Right cardiac atrium (tissue), 5 donors: Measurements from ENCODE around the gene PES1. TPM values are rescaled to one million over a fixed set of nuclear protein-coding genes. Genes with fewer than 3 reads are reported as not detected.
"Not testable (repeated sequence)": the region's sequence is repeated elsewhere in the genome, so short reads cannot be mapped to it uniquely, and the experiment has no call there.

Experiments used
- ATAC-seq, 2 donors: fragments of 200-7000 bp; cut with Tn5 transposase; one replicate each; pipeline versions ENCODE4 v1.8.0 to v1.9.1; 2020; ENCODE audit warnings: moderate library complexity in 2 of 2, mild to moderate bottlenecking in 1 of 2
- DNase-seq, 3 donors: peaks; one replicate each; pipeline ENCODE4 v3.0.0-alpha.2; 2020
- H3K27ac ChIP-seq: one replicate; pipeline ENCODE4 v1.5.1; 2013; ENCODE audit warnings: mild to moderate bottlenecking, low read length, control low read depth, moderate library complexity
- H3K27me3 ChIP-seq: one replicate; pipeline ENCODE4 v1.6.1; 2013; ENCODE audit not compliant: control insufficient read depth, insufficient read depth
- H3K4me1 ChIP-seq: one replicate; pipeline ENCODE4 v1.6.1; 2013; ENCODE audit warnings: low read length; ENCODE audit not compliant: control insufficient read depth, insufficient read depth
- H3K4me3 ChIP-seq: one replicate; pipeline ENCODE4 v1.5.1; 2013; ENCODE audit warnings: low read length, control low read depth
- H3K9me3 ChIP-seq: one replicate; pipeline ENCODE4 v1.6.1; 2013; ENCODE audit warnings: low read length; ENCODE audit not compliant: control insufficient read depth
- WGBS: extraction: QIAGEN DNeasy Blood & Tissue Kit; methylation state at CpG from one replicate; pipeline ENCODE4 v1.1.7; 2013; 5-methylcytosine and 5-hydroxymethylcytosine counted together
- intact Hi-C, 4 donors: fragments of 100-400 bp; cut with DNase I; formaldehyde crosslinking; loops; one replicate each; pipeline versions ENCODE4 v1.11.0 to v1.14.0; 2022 to 2023
- polyA plus RNA-seq: library from polyadenylated mRNA; stranded (reverse); fragments of 200-250 nt; gene quantifications from one replicate; pipeline ENCODE4 v1.2.3, GENCODE V29; 2013
- total RNA-seq, 4 donors: library from RNA; stranded (reverse); fragmentation: NEBNext Ultra II Directional; extraction: Animal tissue kit (Norgen Biotek cat#: 25700); gene quantifications; one replicate each; pipeline ENCODE4 v1.2.1, GENCODE V29; 2021
- donor health status: healthy with polysubstance abuse.
- donor health status: DM: no; HTN: yes; CAD: no.
- donor health status: DM: no; HTN: no; CAD: no.
- donor health status: DM: no; HTN: yes; CAD: no; lungs with severe emphysema.
- donor health status: DM: yes; HTN: yes; CAD: no.

Gene PES1
- total and polyA plus RNA-seq, 5 donors: 20.1 to 31.9 (median 23.7) TPM

- 93% methylated on average over 3 of the region's 3 CpGs for WGBS
- H3K27me3 ChIP-seq, ATAC-seq, H3K27ac ChIP-seq, H3K4me1 ChIP-seq, H3K4me3 ChIP-seq, intact Hi-C loops, DNase-seq, H3K9me3 ChIP-seq: not testable (repeated sequence)
Observed at GRCh38 chr22:30551813-30552212, 39.9 kb downstream of the PES1 start.

DNA sequence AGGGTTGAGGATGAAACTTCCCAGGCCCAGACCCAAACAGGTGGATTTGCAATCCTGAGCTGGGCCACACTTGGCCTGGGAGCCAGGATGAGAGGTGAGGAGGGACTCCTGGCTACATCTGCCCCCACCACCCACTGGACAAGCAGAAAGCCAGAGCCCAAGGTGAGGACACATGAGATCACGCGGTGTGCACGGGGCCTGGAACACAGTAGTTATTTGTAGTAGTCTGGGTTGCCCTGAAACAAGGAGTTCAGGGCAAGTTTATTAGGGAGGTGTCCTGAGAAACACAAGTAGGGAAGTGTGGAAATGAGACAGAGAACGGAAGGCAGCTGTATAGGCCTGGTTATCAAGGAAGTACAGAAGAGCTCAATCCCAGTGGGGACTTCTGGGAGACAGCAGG is 44.5 kb downstream of the PES1 start:
- Histone ChIP-seq H3K4me3 (no peak overlapping the region), H3K27ac (no peak overlapping the region), H3K27me3 (no peaks in the 10 kb centered on the region), H3K9me3 (no peaks in the 10 kb centered on the region), H3K4me1 (no peaks in the 10 kb centered on the region)
- no peak for ATAC-seq
- intact Hi-C loops: no loop called here
- WGBS: 71% methylated on average over 4 of the region's 4 CpGs
- no peak for DNase-seq

- Histone ChIP-seq H3K9me3 (no peaks in the 10 kb centered on the region), H3K27ac (no peak within 1 kb of the TSS), H3K4me1 (no peaks in the 10 kb centered on the region), H3K27me3 (no peaks in the 10 kb centered on the region), H3K4me3 (no peak within 1 kb of the TSS)
- 80% methylated on average over 7 of the region's 7 CpGs for WGBS
- ATAC-seq: no peak
- DNase-seq: no peak
- intact Hi-C loops: no loop called here
Observed at GRCh38 chr22:30546616-30547015, 45.1 kb downstream of the PES1 start, which contains the start of gene SEC14L6. Gene SEC14L6 (minus strand): TSS chr22:30546741. CDS start chr22:30546682, 59 bp downstream.

- Histone ChIP-seq H3K4me3 (no peak overlapping the region), H3K4me1 (no peaks in the 10 kb centered on the region), H3K27me3 (no peaks in the 10 kb centered on the region), H3K27ac (no peak overlapping the region), H3K9me3 (no peaks in the 10 kb centered on the region)
- 82% methylated on average over 12 of the region's 12 CpGs for WGBS
- intact Hi-C loops: no loop called here
- no peak for DNase-seq
- ATAC-seq: no peak
Observed at GRCh38 chr22:30542811-30543188, 48.9 kb downstream of the PES1 start.

DNA sequence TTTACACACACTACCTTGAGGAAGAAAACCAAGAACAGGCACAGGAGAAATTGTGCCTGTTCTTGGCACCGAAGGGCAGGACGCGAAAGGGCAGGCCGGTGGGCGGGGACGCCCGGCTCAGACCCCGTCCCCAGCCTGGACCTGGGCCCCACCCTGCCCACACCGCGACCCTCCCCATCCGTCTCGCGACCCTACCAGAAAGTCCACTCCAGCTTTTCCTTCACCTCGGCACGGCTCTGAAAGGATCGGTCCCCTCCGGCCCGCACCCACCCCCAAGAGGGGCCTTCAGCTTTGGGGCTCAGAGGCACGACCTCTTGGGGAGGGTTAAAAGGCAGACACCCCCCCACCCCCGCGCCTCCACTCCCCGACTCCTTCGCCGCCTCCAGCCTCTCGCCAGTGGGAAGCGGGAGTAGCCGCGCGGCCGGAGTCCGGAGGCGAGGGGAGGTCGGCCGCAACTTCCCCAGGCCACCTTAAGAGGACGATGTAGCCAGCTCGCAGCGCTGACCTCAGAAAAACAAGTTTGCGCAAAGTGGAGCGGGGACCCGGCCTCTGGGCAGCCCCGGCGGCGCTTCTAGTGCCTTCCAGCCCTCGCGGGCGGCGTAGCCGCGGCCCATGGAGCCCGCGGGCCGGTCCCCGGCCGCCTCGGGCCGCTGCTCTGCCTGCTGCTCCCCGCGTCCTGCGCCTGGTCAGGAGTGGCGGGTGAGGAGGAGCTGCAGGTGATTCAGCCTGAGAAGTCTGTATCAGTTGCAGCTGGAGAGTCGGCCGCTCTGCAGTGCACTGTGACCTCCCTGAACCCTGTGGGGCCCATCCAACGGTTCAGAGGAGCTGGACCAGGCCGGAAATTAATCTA is 49.5 kb downstream of the PES1 start:
- ATAC-seq (peak; percentile 46 to 61), DNase-seq (peak in 1 of 3 donors; percentile 65)
- no peaks in the 10 kb centered on the region for H3K9me3 ChIP-seq
- H3K27me3 ChIP-seq: no peaks in the 10 kb centered on the region
- H3K4me3 ChIP-seq: peak overlapping the region; percentile 21
- intact Hi-C loops: no loop called here
- 3% methylated on average over 64 of the region's 64 CpGs for WGBS
- no peak overlapping the region for H3K27ac ChIP-seq
- H3K4me1 ChIP-seq: no peaks in the 10 kb centered on the region

DNA sequence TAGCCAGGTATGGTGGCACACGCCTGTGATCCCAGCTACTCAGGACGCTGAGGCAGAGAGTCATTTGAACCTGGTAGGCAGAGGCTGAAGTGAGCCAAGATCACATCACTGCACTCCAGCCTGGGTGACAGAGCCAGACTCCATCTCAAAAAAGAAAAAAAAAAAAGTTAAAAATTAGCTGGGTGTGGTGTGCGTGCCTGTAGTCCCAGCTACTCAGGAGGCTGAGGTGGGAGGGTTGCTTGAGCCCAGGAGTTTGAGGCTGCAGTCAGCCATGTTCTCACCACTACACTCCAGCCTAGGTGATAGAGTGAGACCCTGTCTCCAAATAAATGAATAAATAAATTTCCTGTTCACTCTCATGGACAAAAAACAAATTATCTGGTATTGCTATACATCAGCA is 50.2 kb downstream of the PES1 start:
- H3K27me3 ChIP-seq, DNase-seq, H3K4me3 ChIP-seq, H3K27ac ChIP-seq, intact Hi-C loops, H3K9me3 ChIP-seq, H3K4me1 ChIP-seq, ATAC-seq: not testable (repeated sequence)
- WGBS: 87% methylated on average over 3 of the region's 3 CpGs

DNA sequence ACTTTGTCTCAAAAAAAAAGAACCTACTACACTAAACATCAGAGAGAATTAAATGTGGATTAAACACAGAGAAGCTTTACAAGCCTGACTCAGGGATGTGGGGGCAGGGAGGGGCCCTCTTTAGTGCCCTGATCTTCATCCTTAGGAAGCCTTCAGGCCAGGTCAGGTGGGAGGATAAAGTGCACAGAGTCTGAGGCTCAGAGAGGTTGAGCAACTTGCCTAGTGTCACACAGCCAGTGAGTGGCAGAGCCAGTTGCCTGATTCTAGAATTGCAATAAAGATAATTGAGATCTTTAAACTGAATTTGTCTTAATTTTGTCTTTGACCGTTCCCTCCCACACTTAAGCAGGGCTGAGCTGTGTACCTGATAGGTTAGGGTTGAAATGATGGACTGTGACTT is 52.3 kb downstream of the PES1 start:
- H3K9me3 ChIP-seq: no peaks in the 10 kb centered on the region
- DNase-seq (no peak), ATAC-seq (no peak)
- H3K4me1 ChIP-seq: no peaks in the 10 kb centered on the region
- H3K4me3 ChIP-seq: no peak overlapping the region
- 94% methylated on average over 1 of the region's 1 CpG for whole genome bisulfite sequencing
- no peaks in the 10 kb centered on the region for H3K27me3 ChIP-seq
- no peak overlapping the region for H3K27ac ChIP-seq
- intact Hi-C loops: no loop called here

DNA sequence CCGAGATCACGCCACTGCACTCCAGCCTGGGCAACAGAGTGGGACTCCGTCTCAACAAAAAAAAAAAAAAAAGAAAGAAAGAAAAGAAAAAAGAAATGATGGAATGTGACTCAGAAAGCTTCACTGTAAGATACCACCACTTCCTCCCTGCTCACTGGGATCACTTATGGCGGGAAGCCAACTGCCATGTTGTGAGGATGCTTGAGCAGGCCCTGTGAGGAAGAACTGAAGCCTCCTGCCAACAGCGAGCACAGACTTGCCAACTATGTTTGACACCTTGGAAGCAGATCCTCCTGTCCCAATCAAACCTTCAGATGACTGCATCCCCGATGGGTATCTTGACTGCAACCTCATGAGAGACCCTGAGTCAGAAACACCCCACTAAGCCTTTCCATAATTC is 53.4 kb downstream of the PES1 start:
- intact Hi-C loops: no loop called here
- H3K4me3 ChIP-seq: no peak overlapping the region
- 79% methylated on average over 6 of the region's 6 CpGs for WGBS
- no peak overlapping the region for H3K27ac ChIP-seq
- no peak for ATAC-seq
- no peak for DNase-seq
- H3K27me3 ChIP-seq: no peaks in the 10 kb centered on the region
- no peaks in the 10 kb centered on the region for H3K9me3 ChIP-seq
- no peaks in the 10 kb centered on the region for H3K4me1 ChIP-seq

- Histone ChIP-seq H3K9me3 (no peaks in the 10 kb centered on the region), H3K4me1 (no peaks in the 10 kb centered on the region), H3K4me3 (no peak overlapping the region), H3K27ac (no peak overlapping the region), H3K27me3 (no peaks in the 10 kb centered on the region)
- intact Hi-C loops: no loop called here
- DNase-seq (no peak), ATAC-seq (no peak)
- 76% methylated on average over 9 of the region's 9 CpGs for WGBS
Observed at GRCh38 chr22:30537083-30537731, 54.5 kb downstream of the PES1 start.

GRCh38 chr22:30535182-30535581 is 56.5 kb downstream of the PES1 start:
- Histone ChIP-seq H3K27me3 (no peaks in the 10 kb centered on the region), H3K27ac (no peak overlapping the region), H3K4me3 (no peak overlapping the region), H3K4me1 (no peaks in the 10 kb centered on the region), H3K9me3 (no peaks in the 10 kb centered on the region)
- intact Hi-C loops: no loop called here
- DNase-seq (no peak), ATAC-seq (no peak)
- WGBS: 82% methylated on average over 4 of the region's 4 CpGs
